GM18951 (cell line): Measurements from ENCODE around the gene TLCD2.
"Not testable (repeated sequence)": the region's sequence is repeated elsewhere in the genome, so short reads cannot be mapped to it uniquely, and the experiment has no call there.

ENCODE experiments used
- POLR2A ChIP-seq: IDR thresholded peaks from 4 replicates; pipeline ENCODE4 v1.6.1; 2011; ENCODE audit warnings: mild to moderate bottlenecking; ENCODE audit not compliant: insufficient read length, insufficient read depth; ENCODE audit errors: extremely low read depth
- in situ Hi-C: fragments of 300-500 bp; cut with MboI; formaldehyde crosslinking; loops from one replicate; pipeline ENCODE4 v1.12.0; 2022; ENCODE audit warnings: low sequenced_read_pairs, mixed read lengths, inconsistent platforms; ENCODE audit not compliant: unreplicated experiment

The TLCD2 gene

GRCh38 chr17:1744551-1745512 lies 34.7 kb upstream of the TLCD2 start:
- in situ Hi-C loops, result no loop called here
- no peak for TF ChIP-seq POLR2A

- TF ChIP-seq POLR2A, result no peak
- in situ Hi-C loops, result no loop called here
These were observed 32.9 kb upstream of the TLCD2 start for GRCh38 chr17:1743088-1743439.

GRCh38 chr17:1742371-1743087 lies 32.4 kb upstream of the TLCD2 start, which contains the start of gene SERPINF2:
Gene SERPINF2, plus strand, starts transcription at chr17:1742871. Its CDS starts 2,125 bp downstream, at chr17:1744996.
- in situ Hi-C loops, result no loop called here

GRCh38 chr17:1741899-1742298 lies 31.7 kb upstream of the TLCD2 start:
- in situ Hi-C loops, result not testable (repeated sequence)

More at GRCh38 chr17:1742371-1743087, 32.4 kb upstream of the TLCD2 start, which contains the start of gene SERPINF2:
- no peak for TF ChIP-seq POLR2A

- no peak for TF ChIP-seq POLR2A
- in situ Hi-C loops, result no loop called here
These were observed 27.5 kb upstream of the TLCD2 start for GRCh38 chr17:1737531-1738291.

- in situ Hi-C loops, result no loop called here
- no peak for TF ChIP-seq POLR2A
These were observed 26.4 kb upstream of the TLCD2 start for GRCh38 chr17:1736348-1737281.

GRCh38 chr17:1735834-1736347 lies 25.7 kb upstream of the TLCD2 start:
- no peak for TF ChIP-seq POLR2A
- in situ Hi-C loops, result no loop called here

GRCh38 chr17:1735418-1735817 lies 25.2 kb upstream of the TLCD2 start:
- in situ Hi-C loops, result no loop called here
- no peak for TF ChIP-seq POLR2A

GRCh38 chr17:1733759-1734158 lies 23.6 kb upstream of the TLCD2 start:
- in situ Hi-C loops, result no loop called here
- no peak for TF ChIP-seq POLR2A

- TF ChIP-seq POLR2A, result no peak
- in situ Hi-C loops, result no loop called here
These were observed 22.7 kb upstream of the TLCD2 start for GRCh38 chr17:1732833-1733321.

- TF ChIP-seq POLR2A, result no peak
- in situ Hi-C loops, result no loop called here
These were observed 22.2 kb upstream of the TLCD2 start for GRCh38 chr17:1732241-1732832.

- in situ Hi-C loops, result no loop called here
- no peak for TF ChIP-seq POLR2A
These were observed 21.0 kb upstream of the TLCD2 start for GRCh38 chr17:1731194-1731506.
